ENCODE data around the gene WEE1.
A peak's percentile ranks its signal among the peaks of the same experiment; 100 is the strongest.

Gene WEE1

DNA sequence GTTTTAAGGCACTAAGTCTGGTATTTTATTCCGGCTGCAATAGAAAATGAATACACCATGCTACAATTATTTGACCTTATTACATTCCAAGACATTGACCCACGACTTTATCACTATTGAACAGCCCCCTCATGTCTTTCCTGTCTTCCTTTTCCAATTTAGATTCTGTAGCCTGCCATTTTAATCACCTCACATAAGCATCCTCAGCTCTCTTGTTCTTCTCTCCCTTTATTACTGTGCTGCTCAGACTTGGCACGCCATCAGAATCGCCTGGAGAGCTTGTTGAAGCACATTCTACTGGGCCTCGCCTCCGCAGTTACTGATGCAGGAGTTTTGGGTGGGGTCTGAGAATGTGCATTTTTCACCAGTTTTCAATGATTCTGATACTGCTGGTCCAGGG is 51.7 kb downstream of the WEE1 start:
- peaks cover 8% of the 10 kb centered on the region for H3K9me3 Mint-ChIP-seq
- H3K27me3 Mint-ChIP-seq (ENCODE audit: low read depth) = no peaks in the 10 kb centered on the region
- H3K4me1 Mint-ChIP-seq = peaks cover 23% of the 10 kb centered on the region
- TF ChIP-seq, protein P1, sequence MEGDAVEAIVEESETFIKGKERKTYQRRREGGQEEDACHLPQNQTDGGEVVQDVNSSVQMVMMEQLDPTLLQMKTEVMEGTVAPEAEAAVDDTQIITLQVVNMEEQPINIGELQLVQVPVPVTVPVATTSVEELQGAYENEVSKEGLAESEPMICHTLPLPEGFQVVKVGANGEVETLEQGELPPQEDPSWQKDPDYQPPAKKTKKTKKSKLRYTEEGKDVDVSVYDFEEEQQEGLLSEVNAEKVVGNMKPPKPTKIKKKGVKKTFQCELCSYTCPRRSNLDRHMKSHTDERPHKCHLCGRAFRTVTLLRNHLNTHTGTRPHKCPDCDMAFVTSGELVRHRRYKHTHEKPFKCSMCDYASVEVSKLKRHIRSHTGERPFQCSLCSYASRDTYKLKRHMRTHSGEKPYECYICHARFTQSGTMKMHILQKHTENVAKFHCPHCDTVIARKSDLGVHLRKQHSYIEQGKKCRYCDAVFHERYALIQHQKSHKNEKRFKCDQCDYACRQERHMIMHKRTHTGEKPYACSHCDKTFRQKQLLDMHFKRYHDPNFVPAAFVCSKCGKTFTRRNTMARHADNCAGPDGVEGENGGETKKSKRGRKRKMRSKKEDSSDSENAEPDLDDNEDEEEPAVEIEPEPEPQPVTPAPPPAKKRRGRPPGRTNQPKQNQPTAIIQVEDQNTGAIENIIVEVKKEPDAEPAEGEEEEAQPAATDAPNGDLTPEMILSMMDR (IDR thresholded peaks at IDR 0.05; ENCODE audit: unreplicated experiment in 3 of 3) = no peak
- H3K36me3 Mint-ChIP-seq (ENCODE audit: low read depth) = no peaks in the 10 kb centered on the region
- no peak overlapping the region for H3K4me3 Mint-ChIP-seq
- H3K27ac Mint-ChIP-seq = peak overlapping the region; percentile 9 to 69 (median 10)

DNA sequence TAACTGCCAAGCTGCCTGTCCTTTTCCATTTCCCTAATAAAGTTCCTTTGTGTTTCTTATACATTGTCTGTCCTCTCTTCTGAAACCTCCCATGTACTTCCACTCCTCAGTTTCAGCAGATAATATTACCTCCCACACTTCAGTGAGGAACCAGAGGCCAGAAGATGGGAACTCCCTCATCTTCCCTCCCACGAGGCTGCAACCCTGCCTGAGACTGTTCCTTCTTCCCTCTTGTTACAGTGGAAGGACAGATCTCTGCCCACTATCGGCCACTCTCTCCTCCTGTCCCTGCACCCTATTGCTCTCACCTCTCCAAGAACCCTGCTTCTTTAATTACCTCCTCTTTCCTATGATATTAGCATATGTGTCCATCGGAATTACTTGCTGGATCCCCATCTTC is 52.3 kb downstream of the WEE1 start:
- no peak overlapping the region for H3K4me3 Mint-ChIP-seq
- H3K27me3 Mint-ChIP-seq (ENCODE audit: low read depth) = no peaks in the 10 kb centered on the region
- H3K27ac Mint-ChIP-seq = peak overlapping the region; percentile 9 to 69 (median 10)
- peaks cover 23% of the 10 kb centered on the region for H3K4me1 Mint-ChIP-seq
- H3K9me3 Mint-ChIP-seq = peaks cover 8% of the 10 kb centered on the region
- TF ChIP-seq, protein P1 (IDR thresholded peaks at IDR 0.05; ENCODE audit: unreplicated experiment in 3 of 3) = no peak
- no peaks in the 10 kb centered on the region for H3K36me3 Mint-ChIP-seq (ENCODE audit: low read depth)

DNA sequence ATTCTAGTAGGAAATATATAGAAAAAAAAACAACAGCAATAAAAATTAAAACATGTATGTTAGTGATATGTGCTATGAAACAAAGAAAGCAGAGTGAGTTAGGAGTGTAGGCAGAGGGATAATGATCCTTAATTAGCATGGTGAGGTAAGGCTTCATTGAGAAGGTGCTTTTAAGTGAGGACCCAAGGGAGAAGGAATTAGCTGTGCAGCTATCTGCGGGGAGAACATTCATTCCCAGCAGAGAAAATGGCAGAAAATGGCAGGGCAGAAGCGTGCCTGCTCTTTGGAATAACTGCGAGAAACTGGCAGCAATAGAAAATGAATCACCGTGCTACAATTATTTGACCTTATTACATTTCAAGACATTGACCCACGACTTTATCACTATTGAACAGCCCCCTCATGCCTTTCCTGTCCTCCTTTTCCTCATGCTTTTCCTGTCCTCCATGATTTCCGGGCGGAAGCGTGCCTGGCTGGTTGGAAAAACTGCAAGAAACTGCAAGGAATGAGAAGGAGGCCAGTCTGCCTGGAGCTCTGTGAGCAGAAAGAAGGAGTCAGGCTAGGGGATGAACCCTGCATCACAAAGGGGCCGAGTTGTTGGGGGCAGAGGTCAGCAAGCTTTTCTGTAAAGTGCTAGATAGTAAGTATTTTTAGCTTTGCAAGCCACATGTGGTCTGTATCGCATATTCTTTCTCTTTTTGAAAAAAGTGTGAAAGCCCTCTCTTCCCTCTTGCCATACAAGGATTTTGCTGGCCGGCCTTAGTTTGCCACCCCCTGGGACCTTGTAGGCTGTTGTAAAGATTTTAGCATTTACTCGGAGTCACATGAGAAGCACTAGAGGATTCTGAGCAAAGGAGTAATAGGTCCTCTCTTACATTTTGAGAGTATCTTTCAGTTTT is 53.3 kb downstream of the WEE1 start:
- TF ChIP-seq, protein P1 (IDR thresholded peaks at IDR 0.05; ENCODE audit: unreplicated experiment in 3 of 3) = no peak
- H3K27me3 Mint-ChIP-seq (ENCODE audit: low read depth) = no peaks in the 10 kb centered on the region
- peaks cover 7% of the 10 kb centered on the region for H3K9me3 Mint-ChIP-seq
- H3K27ac Mint-ChIP-seq = peak overlapping the region; percentile 44 to 88 (median 78)
- H3K4me3 Mint-ChIP-seq = no peak overlapping the region
- no peaks in the 10 kb centered on the region for H3K36me3 Mint-ChIP-seq (ENCODE audit: low read depth)
- H3K4me1 Mint-ChIP-seq = peaks cover 23% of the 10 kb centered on the region

DNA sequence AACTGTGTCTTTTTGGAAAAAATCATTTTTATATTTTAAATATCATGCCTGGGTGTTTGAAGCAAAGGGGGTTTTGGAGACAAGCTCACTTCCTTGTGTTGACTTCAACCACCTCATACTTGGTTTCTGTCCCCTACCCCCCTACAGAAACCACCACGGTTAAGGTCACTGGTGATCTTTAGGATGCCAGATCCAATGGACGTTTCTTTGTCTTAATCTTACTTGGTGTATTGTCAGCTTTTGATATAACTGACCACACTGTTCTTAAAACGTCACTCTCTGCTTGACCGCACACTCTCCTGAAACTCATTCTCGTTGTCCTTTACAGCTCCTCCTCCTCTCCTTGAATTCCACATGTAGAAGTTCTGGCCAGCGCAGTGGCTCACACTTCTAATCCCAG is 55.6 kb downstream of the WEE1 start:
- no peak overlapping the region for H3K27ac Mint-ChIP-seq
- H3K4me1 Mint-ChIP-seq = peaks cover 23% of the 10 kb centered on the region
- no peaks in the 10 kb centered on the region for H3K27me3 Mint-ChIP-seq (ENCODE audit: low read depth)
- H3K9me3 Mint-ChIP-seq = peaks cover 16% of the 10 kb centered on the region
- no peak overlapping the region for H3K4me3 Mint-ChIP-seq
- no peaks in the 10 kb centered on the region for H3K36me3 Mint-ChIP-seq (ENCODE audit: low read depth)
- TF ChIP-seq, protein P1 (IDR thresholded peaks at IDR 0.05; ENCODE audit: unreplicated experiment in 3 of 3) = no peak

DNA sequence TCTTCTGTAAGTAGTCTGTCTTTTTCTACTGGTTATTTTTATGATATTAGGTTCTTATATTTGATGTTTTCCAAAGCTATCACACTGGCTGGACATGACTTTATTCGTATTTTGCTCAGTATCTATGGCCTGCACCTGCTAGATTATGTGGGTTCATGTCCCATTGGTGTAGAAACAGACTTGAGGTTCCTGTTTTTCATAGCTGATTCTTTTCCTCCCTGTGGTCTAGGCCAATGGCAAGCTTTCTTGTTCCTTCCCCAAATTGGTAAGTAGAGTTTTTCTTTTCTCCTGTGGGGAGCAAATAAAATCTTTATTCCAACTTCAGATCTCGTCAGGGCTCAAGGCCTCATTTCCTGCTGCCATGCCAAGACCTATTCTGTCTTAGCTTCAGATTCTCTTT is 60.2 kb downstream of the WEE1 start:
- H3K36me3 Mint-ChIP-seq (ENCODE audit: low read depth) = no peaks in the 10 kb centered on the region
- H3K27ac Mint-ChIP-seq = no peak overlapping the region
- TF ChIP-seq, protein P1 (IDR thresholded peaks at IDR 0.05; ENCODE audit: unreplicated experiment in 3 of 3) = no peak
- no peaks in the 10 kb centered on the region for H3K4me1 Mint-ChIP-seq
- no peaks in the 10 kb centered on the region for H3K27me3 Mint-ChIP-seq (ENCODE audit: low read depth)
- no peak overlapping the region for H3K4me3 Mint-ChIP-seq
- peaks cover 17% of the 10 kb centered on the region for H3K9me3 Mint-ChIP-seq

DNA sequence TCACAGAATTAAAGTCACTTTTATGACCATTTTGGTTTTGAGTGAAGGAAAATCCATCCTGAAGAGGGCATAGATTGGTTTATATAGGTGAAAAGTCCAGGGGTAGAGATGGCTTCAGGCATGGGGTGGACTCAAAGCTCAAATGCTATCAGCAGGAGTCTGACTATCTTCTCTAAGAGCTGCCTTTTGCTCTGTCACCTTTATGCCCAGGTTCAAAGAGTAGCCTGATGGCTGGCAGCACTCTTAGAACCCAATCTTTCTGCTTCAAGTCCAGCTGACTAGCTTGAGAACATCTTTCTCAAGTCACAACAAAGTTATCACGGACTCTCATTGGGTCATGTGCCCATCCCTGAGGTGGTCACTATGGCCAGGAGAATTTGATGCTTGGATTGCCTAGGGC is 63.2 kb downstream of the WEE1 start:
- no peak overlapping the region for H3K27ac Mint-ChIP-seq
- TF ChIP-seq, protein P1 (IDR thresholded peaks at IDR 0.05; ENCODE audit: unreplicated experiment in 3 of 3) = no peak
- no peak overlapping the region for H3K4me3 Mint-ChIP-seq
- no peaks in the 10 kb centered on the region for H3K36me3 Mint-ChIP-seq (ENCODE audit: low read depth)
- peaks cover 4% of the 10 kb centered on the region for H3K27me3 Mint-ChIP-seq (ENCODE audit: low read depth)
- peaks cover 17% of the 10 kb centered on the region for H3K9me3 Mint-ChIP-seq
- no peaks in the 10 kb centered on the region for H3K4me1 Mint-ChIP-seq
